ENCODE results near the gene CDH23. TPM values are rescaled to one million over a fixed set of nuclear protein-coding genes. Genes with fewer than 3 reads are reported as not detected.

Gene CDH23
- total and polyA plus RNA-seq, 4 experiments from 2014 or later, result 1.8 to 5.4 (median 3.6) TPM

GRCh38 chr10:71802715-71803488, 406.2 kb downstream of the CDH23 start:
- H3K9me3 ChIP-seq (ENCODE audit: control insufficient read depth in 1 of 2, low read length in 2 of 2), result no peaks in the 10 kb centered on the region
- POLR2A ChIA-PET (ENCODE audit: partially characterized antibody), result no interaction called here
- no peaks in the 10 kb centered on the region for H3K27me3 ChIP-seq (ENCODE audit: insufficient read depth, low read length)
- H3K4me1 ChIP-seq (ENCODE audit: insufficient read depth, low read length), result no peaks in the 10 kb centered on the region
- H3K27ac ChIP-seq (ENCODE audit: low read depth, low read length), result no peak overlapping the region
- CTCF ChIA-PET (ENCODE audit: partially characterized antibody), result no interaction called here
- H3K4me3 ChIP-seq (ENCODE audit: low read length in 2 of 2), result no peak overlapping the region
- H3K4me3 Mint-ChIP-seq, result no peak overlapping the region
- intact Hi-C loops (cut with micrococcal nuclease), result no loop called here
- no peaks in the 10 kb centered on the region for H3K9me3 Mint-ChIP-seq
- H3K36me3 ChIP-seq (ENCODE audit: insufficient read depth, low read length), result no peaks in the 10 kb centered on the region
- no peak for DNase-seq
- no peaks in the 10 kb centered on the region for H3K27me3 Mint-ChIP-seq
- H3K4me1 Mint-ChIP-seq, result peaks cover 0 to 3% (median 0%) of the 10 kb centered on the region in 4 donors
- no peak overlapping the region for H3K27ac Mint-ChIP-seq
- H3K36me3 Mint-ChIP-seq, result peaks cover 0 to under 1% of the 10 kb centered on the region in 2 donors

DNA sequence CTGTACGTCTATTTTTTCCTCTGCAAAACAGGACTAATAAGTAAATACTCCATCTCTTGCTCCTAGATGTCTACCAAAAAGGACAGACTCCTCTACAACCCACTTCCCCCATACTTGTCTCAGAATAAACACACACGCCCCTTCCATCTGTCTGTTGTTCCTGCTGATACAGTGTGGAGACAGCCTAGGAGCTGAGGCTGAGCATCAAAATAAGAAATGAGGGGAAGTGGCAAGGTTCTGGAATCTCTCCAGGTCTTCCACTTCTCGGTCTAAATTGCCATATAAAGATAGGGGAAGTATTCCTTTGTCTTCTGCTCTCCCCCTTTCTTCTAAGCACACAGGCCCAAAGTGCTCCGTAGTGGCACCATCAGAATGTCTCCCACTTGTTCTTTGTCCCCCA, 407.4 kb downstream of the CDH23 start:
- H3K27ac Mint-ChIP-seq, result no peak overlapping the region
- no peak overlapping the region for H3K27ac ChIP-seq (ENCODE audit: low read depth, low read length)

GRCh38 chr10:71805776-71806703, 409.3 kb downstream of the CDH23 start:
- intact Hi-C loops (cut with micrococcal nuclease), result no loop called here
- no peak overlapping the region for H3K4me3 Mint-ChIP-seq

More for the DNA sequence above, 407.4 kb downstream of the CDH23 start:
- Mint-ChIP-seq H3K9me3 (no peaks in the 10 kb centered on the region), H3K4me1 (peaks cover 0 to 3% (median 0%) of the 10 kb centered on the region in 4 donors), H3K4me3 (no peak overlapping the region), H3K27me3 (no peaks in the 10 kb centered on the region), H3K36me3 (peaks cover 3% of the 10 kb centered on the region in 2 donors)
- no peak for DNase-seq
- Histone ChIP-seq H3K36me3 (ENCODE audit: insufficient read depth, low read length) (no peaks in the 10 kb centered on the region), H3K4me1 (ENCODE audit: insufficient read depth, low read length) (no peaks in the 10 kb centered on the region), H3K27me3 (ENCODE audit: insufficient read depth, low read length) (no peaks in the 10 kb centered on the region), H3K9me3 (ENCODE audit: control insufficient read depth in 1 of 2, low read length in 2 of 2) (no peaks in the 10 kb centered on the region), H3K4me3 (ENCODE audit: low read length in 2 of 2) (no peak overlapping the region)
- intact Hi-C loops (cut with micrococcal nuclease), result no loop called here
- CTCF ChIA-PET (ENCODE audit: partially characterized antibody), result interaction anchor here (1.1 kb wide), 1 partner anchor 30 kb away, joined by 3 read pairs; the partner anchor contains the start of gene VSIR
- POLR2A ChIA-PET (ENCODE audit: partially characterized antibody), result no interaction called here

DNA sequence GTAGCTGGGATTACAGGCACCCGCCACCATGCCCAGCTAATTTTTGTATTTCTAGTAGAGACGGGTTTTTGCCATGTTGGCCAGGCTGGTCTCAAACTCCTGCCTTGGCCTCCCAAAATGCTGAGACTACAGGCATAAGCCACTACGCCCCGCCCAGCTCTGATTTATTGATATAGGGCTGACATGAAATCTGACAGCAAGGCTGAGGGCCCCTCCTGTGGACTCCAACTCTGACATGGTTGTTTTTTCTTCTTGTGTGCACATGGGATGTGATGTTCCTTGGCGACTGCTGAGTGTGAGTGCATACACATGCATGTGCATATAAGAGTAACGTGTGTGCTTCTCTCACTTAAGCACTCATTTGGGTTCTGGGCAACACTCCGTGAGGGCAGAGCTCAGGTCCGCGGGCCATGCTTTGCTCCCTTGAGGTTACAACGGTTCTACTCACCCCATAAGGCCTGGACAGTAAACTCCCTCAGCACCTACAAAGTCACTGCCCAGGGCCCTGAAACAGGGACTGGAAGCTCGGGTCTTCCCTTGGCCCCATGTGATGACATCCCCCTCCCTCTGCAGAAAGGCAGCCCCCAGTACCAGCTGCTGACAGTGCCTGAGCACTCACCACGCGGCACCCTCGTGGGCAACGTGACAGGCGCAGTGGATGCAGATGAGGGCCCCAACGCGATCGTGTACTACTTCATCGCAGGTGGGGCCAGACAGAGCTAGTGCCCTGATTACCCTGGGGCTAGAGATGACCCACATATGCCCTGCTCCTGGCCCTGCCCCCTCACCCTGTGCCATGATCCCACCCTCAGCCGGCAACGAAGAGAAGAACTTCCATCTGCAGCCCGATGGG, 410.2 kb downstream of the CDH23 start:
- no peaks in the 10 kb centered on the region for H3K4me1 ChIP-seq (ENCODE audit: insufficient read depth, low read length)
- Mint-ChIP-seq H3K27ac (no peak overlapping the region), H3K9me3 (peaks cover 0 to 1% (median 0%) of the 10 kb centered on the region in 8 donors), H3K4me3 (no peak overlapping the region), H3K36me3 (peaks cover 3% of the 10 kb centered on the region in 2 donors), H3K4me1 (peaks cover 0 to 3% (median 0%) of the 10 kb centered on the region in 4 donors), H3K27me3 (no peaks in the 10 kb centered on the region)
- H3K9me3 ChIP-seq (ENCODE audit: control insufficient read depth in 1 of 2, low read length in 2 of 2), result no peaks in the 10 kb centered on the region
- intact Hi-C loops (cut with micrococcal nuclease), result no loop called here
- no peaks in the 10 kb centered on the region for H3K36me3 ChIP-seq (ENCODE audit: insufficient read depth, low read length)
- ChIA-PET CTCF (ENCODE audit: partially characterized antibody) (interaction anchor here (0.7 to 1.2 kb wide), 3 partner anchors 33 to 422 kb away, joined by 3 to 4 read pairs (median 3); no protein-coding TSS in a partner anchor), POLR2A (ENCODE audit: partially characterized antibody) (no interaction called here)
- no peak for DNase-seq
- H3K27me3 ChIP-seq (ENCODE audit: insufficient read depth, low read length), result no peaks in the 10 kb centered on the region
- H3K27ac ChIP-seq (ENCODE audit: low read depth, low read length), result no peak overlapping the region
- no peak overlapping the region for H3K4me3 ChIP-seq (ENCODE audit: low read length in 2 of 2)

More at GRCh38 chr10:71805776-71806703, 409.3 kb downstream of the CDH23 start:
- peaks cover 3% of the 10 kb centered on the region in 2 donors for H3K36me3 Mint-ChIP-seq
- no peak overlapping the region for H3K27ac Mint-ChIP-seq
- Histone ChIP-seq H3K27ac (ENCODE audit: low read depth, low read length) (no peak overlapping the region), H3K36me3 (ENCODE audit: insufficient read depth, low read length) (no peaks in the 10 kb centered on the region), H3K9me3 (ENCODE audit: control insufficient read depth in 1 of 2, low read length in 2 of 2) (no peaks in the 10 kb centered on the region), H3K27me3 (ENCODE audit: insufficient read depth, low read length) (no peaks in the 10 kb centered on the region), H3K4me3 (ENCODE audit: low read length in 2 of 2) (no peak overlapping the region), H3K4me1 (ENCODE audit: insufficient read depth, low read length) (no peaks in the 10 kb centered on the region)
- ChIA-PET POLR2A (ENCODE audit: partially characterized antibody) (no interaction called here), CTCF (ENCODE audit: partially characterized antibody) (interaction anchor here (0.7 to 1.2 kb wide), 4 partner anchors 32 to 421 kb away, joined by 3 to 4 read pairs (median 4); no protein-coding TSS in a partner anchor)
- H3K9me3 Mint-ChIP-seq, result peaks cover 0 to 1% (median 0%) of the 10 kb centered on the region in 8 donors
- DNase-seq, result no peak
- peaks cover 0 to 3% (median 0%) of the 10 kb centered on the region in 4 donors for H3K4me1 Mint-ChIP-seq
- no peaks in the 10 kb centered on the region for H3K27me3 Mint-ChIP-seq

DNA sequence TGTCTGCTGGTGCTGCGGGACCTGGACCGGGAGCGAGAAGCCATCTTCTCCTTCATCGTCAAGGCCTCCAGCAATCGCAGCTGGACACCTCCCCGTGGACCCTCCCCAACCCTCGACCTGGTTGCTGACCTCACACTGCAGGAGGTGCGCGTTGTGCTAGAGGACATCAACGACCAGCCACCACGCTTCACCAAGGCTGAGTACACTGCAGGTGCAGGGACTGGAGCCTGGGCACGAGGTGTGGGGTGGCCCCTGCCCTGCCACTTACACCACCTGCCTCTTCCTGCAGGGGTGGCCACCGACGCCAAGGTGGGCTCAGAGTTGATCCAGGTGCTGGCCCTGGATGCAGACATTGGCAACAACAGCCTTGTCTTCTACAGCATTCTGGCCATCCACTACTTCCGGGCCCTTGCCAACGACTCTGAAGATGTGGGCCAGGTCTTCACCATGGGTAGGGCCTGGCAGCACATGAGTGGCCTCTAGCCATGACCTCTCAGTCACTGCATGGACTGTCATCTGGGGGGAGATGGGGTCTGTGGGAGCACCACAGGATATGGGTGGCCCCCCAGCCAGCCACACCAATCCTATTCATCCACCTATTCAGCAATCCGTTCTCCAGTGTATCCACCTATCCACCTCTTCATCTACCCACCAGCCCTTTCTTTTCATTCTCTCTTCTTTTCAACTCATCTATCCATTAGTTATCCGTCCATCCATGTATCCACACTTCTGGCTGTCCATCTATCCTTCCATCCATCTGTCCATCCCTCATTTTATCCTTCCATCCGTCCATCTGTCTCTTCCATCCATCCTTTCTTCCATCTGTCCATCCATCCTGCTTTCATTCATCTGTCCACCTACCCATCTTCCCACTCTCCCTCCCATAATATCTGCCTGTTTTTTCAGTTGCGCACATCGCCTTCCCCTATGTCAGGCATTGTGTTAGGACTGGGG, 411.1 kb downstream of the CDH23 start:
- Mint-ChIP-seq H3K36me3 (peaks cover 3% of the 10 kb centered on the region in 2 donors), H3K4me1 (peaks cover 0 to 3% (median under 1%) of the 10 kb centered on the region in 4 donors), H3K9me3 (peaks cover 0 to 1% (median 0%) of the 10 kb centered on the region in 8 donors), H3K27me3 (no peaks in the 10 kb centered on the region), H3K4me3 (no peak overlapping the region), H3K27ac (no peak overlapping the region)
- ChIA-PET POLR2A (ENCODE audit: partially characterized antibody) (no interaction called here), CTCF (ENCODE audit: partially characterized antibody) (no interaction called here)
- Histone ChIP-seq H3K4me1 (ENCODE audit: insufficient read depth, low read length) (no peaks in the 10 kb centered on the region), H3K4me3 (ENCODE audit: low read length in 2 of 2) (no peak overlapping the region), H3K27me3 (ENCODE audit: insufficient read depth, low read length) (no peaks in the 10 kb centered on the region), H3K27ac (ENCODE audit: low read depth, low read length) (no peak overlapping the region), H3K9me3 (ENCODE audit: control insufficient read depth in 1 of 2, low read length in 2 of 2) (no peaks in the 10 kb centered on the region), H3K36me3 (ENCODE audit: insufficient read depth, low read length) (no peaks in the 10 kb centered on the region)
- intact Hi-C loops (cut with micrococcal nuclease), result no loop called here
- DNase-seq, result no peak

DNA sequence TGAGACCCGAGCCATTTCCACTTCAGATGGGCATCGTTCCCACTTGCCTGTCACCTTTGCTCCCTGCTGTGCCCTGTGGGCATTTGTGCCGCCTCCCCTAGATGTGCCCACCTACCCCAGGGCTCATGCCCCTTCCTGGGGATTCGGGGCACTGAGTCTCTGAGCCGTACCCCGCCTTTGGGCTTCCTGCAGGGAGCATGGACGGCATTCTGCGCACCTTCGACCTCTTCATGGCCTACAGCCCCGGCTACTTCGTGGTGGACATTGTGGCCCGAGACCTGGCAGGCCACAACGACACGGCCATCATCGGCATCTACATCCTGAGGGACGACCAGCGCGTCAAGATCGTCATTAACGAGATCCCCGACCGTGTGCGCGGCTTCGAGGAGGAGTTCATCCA, 412.9 kb downstream of the CDH23 start:
- no peak overlapping the region for H3K27ac ChIP-seq (ENCODE audit: low read depth, low read length)
- H3K27ac Mint-ChIP-seq, result peak overlapping the region in 1 of 7 donors; percentile 8
- DNase-seq, result no peak
- ChIA-PET CTCF (ENCODE audit: partially characterized antibody) (no interaction called here), POLR2A (ENCODE audit: partially characterized antibody) (no interaction called here)
- H3K9me3 Mint-ChIP-seq, result peaks cover 0 to 1% (median 0%) of the 10 kb centered on the region in 8 donors
- no peaks in the 10 kb centered on the region for H3K36me3 ChIP-seq (ENCODE audit: insufficient read depth, low read length)
- no peak overlapping the region for H3K4me3 Mint-ChIP-seq
- no peaks in the 10 kb centered on the region for H3K27me3 Mint-ChIP-seq
- peaks cover 0 to 3% (median under 1%) of the 10 kb centered on the region in 4 donors for H3K4me1 Mint-ChIP-seq
- no peak overlapping the region for H3K4me3 ChIP-seq (ENCODE audit: low read length in 2 of 2)
- intact Hi-C loops (cut with micrococcal nuclease), result loop anchor here (5.0 kb wide), 1 partner anchor 112 kb away; no protein-coding TSS in a partner anchor
- no peaks in the 10 kb centered on the region for H3K9me3 ChIP-seq (ENCODE audit: control insufficient read depth in 1 of 2, low read length in 2 of 2)
- H3K4me1 ChIP-seq (ENCODE audit: insufficient read depth, low read length), result no peaks in the 10 kb centered on the region
- H3K27me3 ChIP-seq (ENCODE audit: insufficient read depth, low read length), result no peaks in the 10 kb centered on the region
- peaks cover 3% of the 10 kb centered on the region in 2 donors for H3K36me3 Mint-ChIP-seq

All from CD4-positive, alpha-beta memory T cell (primary cell).